Measurements from ENCODE around the gene S100A10.

S100A10 gene

DNA sequence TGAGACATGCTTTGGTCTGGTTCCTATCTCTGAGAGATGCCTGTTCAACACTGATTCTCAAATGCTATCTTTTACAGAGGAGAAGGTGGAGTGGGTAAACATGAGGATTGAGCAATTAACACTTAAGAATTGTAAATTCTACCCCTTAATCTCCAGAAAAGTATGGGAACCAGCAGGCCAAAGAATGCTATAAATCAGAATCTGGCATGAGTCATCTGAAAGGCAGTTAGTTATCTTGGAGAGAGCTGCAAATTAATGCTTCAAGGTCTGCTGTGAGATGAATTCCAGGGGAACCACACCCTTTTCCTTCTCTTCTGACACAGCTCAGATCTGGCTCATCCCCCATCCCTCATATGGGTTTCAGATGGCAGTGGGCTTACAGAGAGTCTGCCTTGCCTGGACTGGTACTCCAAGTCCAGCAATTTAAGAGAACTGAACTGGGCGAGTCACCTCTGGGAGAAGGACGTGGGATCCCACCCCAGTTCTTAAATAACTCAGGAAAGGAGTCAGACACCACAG is 5.2 kb downstream of the S100A10 start:
- DNase-seq (ENCODE audit: low spot score) = no peak

GRCh38 chr1:151986501-151987190 is 7.0 kb downstream of the S100A10 start:
- no peak for DNase-seq (ENCODE audit: low spot score)

DNA sequence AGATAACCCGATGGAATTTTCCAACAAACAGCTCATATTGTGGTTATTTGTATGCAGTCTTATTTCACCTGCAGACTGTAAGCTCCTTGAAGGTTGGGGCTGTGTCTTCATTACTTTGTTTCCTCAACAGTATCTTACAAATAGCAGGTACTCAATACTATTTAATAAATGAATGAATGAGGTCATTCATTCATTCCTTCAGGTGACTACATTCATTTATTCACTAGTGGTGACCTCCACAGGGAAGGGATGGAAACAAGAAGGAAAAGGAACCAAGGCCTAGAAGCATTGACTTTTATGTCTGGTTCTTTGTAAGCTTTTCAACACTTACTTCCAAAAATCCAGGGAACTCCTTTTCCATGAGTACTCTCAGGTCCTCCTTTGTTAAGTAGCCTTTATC is 7.9 kb downstream of the S100A10 start:
- no peak for DNase-seq (ENCODE audit: low spot score)

DNA sequence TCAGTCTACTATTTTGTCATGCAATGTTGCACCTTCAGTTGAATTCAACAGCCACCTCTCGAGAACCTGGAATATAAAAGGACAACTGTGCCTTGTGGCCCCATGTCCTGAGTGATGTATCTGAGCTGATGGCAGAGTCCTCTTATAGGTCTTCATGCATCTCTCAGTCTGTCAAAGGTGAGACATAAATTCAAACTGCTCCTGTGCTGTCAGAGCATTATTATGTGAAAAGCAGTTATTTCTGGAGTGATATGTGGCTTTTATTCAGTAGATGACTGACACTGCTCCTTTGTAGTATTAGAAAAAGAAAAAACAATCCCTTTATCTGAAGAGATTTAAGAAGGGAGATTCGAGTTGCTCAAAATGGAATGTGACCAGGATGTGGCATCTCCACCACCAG is 8.4 kb downstream of the S100A10 start:
- no peak for DNase-seq (ENCODE audit: low spot score)

DNA sequence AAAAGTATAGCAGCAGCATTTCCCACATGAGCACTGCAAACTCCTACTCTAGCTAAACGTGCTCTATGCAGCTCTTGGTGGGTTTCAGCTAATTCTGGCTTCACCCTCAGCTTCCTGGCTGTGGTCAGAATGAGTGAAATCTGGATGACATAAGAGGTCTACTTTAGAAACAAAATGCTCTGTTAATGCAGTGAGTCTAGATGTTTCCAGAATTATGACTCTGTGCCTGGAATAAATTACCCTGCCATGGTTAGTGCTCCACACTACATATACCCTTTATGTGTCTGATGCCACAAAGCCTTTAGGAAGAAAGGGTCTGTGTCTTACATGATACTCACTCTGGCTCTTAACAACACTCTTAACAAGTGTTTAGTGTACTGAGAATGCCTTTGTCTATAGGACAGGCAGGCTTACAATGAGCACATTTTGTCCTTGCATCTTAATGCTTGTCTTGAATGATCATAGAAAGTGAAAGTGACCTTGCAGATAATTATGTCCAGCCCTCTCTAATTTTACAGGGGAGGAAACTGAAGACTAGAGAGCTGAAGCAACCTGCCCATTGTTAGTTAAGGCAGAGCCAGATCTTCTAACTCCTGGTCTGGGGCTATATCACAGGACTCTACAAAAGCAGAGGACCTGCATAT is 9.2 kb downstream of the S100A10 start:
- DNase-seq (ENCODE audit: low spot score) = no peak

GRCh38 chr1:151982300-151983005 is 11.2 kb downstream of the S100A10 start:
- DNase-seq (ENCODE audit: low spot score) = no peak

DNA sequence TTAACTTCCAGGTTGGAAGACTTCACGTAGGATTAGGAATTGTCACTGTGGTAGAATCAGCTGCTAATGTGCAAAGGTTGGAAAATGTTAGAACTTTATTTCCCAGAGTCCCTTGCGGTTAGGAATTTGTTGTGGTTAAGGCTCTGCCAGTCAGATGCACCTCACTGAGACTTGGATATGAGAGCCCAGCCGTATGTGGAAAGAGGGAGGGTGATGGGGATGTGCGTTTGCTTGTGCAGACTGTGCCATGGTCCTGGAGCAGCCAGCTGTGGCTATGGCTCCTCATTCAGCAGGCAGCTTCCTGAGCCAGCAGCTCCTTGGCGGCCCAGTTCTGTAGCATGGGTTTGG is 12.5 kb downstream of the S100A10 start:
- no peak for DNase-seq (ENCODE audit: low spot score)

DNA sequence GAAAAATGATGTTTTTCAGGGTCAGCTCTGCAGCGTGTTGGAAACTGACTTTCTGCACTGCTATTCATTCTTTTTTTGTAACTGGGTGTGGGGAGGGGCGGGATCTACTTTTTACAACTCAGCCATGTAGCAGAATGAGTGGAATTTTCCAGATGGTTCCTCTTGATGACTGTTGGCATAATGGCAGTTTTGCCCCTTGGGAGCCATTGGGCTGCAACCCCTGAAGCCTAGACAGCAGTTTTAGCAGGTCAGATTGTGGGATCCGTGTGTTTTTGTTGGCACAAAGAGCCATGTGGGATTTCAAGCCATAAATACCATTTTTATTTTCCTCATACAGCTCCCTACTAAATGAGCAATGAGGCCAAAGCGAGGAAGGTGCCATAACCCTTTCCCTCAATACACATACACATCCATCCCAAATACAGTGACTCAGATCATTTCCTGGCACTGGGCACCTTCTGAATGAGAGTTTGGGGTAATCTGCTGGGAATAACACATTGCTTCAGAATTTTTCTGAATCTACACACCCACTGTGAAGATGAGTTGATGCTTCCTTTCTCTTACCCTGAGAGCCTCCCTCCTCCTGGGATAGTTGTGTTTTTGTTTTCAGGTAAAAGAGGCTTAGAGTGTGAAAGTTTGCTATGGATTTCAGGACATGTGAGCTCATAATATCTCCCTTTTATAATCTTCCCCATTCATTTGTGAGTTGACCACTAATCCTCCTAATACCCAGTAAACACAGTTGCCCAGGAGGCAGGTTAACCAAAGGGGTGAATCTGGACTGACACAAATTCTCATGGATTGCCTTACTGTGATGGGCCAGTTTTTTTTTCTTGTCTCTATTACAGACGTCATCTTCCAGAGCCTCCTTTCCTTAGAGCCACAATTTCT is 13.1 kb downstream of the S100A10 start:
- DNase-seq (ENCODE audit: low spot score) = no peak

DNA sequence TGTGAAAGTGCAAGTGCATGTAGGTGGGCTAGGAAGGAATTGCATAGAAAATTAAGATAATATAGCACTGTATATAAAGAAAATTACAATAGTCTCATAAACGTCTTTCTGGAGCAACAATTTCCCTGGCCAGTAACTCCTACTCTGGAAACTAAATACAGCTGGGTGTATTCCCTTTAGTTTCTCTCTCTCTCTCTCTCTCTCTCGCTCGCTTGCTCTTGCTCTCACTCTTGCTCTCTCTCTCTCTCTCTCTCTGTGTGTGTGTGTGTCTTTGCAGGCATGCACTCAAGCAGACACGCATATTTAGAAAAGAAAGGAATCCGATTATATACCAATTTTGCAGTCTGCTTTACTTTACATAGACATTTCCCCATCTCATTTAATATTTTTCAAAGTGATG is 14.7 kb downstream of the S100A10 start:
- DNase-seq (ENCODE audit: low spot score) = no peak

- no peak for DNase-seq (ENCODE audit: low spot score)
Measured at GRCh38 chr1:151977662-151978230, 15.9 kb downstream of the S100A10 start.

- DNase-seq (ENCODE audit: low spot score) = no peak
Measured at GRCh38 chr1:151976858-151977257, 16.8 kb downstream of the S100A10 start.

DNA sequence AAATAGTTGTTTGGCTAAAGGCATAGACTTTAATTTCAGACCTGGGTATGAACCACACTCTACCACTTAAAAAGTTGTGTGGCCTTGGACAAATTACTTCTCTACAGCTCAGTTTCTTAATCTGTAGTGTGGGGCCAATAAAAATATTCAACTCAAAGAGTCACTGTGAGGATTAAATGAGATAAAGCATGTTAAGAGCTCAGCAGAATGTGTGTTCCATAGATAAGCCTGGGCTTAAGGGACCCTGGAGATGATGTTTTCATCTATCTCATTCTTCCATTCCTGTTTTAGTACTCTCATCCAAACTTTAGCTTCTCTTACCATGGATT is 17.7 kb downstream of the S100A10 start:
- no peak for DNase-seq (ENCODE audit: low spot score)

GRCh38 chr1:151975311-151976014 is 18.2 kb downstream of the S100A10 start:
- peak; percentile 48 for DNase-seq (ENCODE audit: low spot score)

DNA sequence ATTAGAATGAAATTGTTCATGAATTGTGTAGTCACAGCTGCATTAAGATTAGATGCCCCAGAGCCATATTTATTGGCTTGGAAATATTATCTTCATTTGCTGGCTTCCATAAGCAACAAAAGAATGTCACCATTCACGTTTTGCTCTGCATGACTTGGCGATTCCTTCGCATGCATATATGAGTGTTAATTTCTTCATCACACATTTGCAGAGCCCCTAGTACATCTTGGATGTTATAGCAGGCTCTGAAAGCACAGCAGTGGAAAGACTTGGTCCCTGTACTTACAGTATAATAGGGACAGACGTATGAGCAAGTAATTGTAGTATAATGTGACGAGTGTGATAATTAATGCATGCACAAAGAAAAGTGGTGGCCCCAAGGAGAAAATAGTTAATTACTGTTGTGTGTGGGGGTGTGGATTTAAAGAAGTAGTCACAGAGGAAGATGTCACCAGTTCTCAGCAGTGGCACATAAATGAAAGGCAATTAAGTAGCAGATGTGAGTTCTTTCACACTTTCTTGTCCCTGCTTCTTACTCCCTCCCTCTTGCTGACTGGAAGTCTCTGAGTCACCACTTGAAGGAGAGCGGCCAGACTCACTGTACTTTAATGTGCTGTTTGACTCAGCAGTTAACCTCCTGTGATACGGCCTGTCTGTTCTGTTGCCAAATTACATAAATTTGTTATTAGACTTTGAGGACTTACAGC is 21.0 kb downstream of the S100A10 start:
- no peak for DNase-seq (ENCODE audit: low spot score)

GRCh38 chr1:151970626-151971025 is 23.0 kb downstream of the S100A10 start:
- no peak for DNase-seq (ENCODE audit: low spot score)

DNA sequence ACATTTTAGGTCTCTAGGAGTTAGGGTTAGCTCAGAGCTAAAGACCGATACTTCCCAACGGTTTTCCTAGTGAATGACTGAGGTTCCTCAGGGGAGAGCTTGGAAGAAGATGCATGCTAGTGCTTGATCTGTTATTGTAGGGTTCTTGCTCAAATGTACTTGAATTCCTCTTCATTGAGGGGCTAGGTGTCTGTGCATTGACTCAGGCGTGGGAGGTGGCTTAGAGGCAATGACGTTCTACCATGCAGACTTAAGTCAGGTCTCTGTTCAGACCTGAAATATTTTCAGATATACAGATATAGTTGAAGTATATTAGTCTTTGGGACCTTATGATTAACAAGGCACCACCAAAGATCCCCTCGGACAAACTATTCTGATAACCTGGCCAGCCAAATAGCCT is 23.5 kb downstream of the S100A10 start:
- DNase-seq (ENCODE audit: low spot score) = no peak

DNA sequence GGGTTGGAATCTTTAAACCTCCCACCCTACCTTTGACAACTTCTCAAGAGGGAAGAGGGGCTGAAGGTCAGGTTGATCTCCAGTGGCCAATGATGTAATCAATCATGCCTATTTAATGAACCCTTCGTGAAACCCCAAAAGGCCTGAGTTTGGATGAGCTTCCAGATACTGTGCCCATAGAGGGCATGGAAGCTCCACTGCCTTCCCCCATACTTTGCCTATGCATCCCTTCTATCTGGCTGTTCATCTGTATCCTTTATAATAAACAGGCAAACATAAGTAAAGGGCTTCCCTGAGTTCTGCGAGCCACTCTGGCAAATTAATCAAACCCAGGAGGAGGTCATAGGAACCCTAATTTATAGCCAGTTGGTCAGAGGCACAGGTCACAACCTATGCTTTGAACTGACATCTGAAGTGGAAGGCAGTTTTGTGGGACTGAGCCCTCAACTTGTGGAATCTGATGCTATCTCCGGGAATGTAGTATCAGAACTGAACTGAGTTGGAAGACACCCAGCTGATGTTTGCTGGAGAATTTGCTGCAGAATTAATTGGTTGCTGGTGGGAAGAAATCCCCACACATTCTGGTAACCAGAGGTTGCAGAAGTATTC is 24.8 kb downstream of the S100A10 start:
- DNase-seq (ENCODE audit: low spot score) = no peak

DNA sequence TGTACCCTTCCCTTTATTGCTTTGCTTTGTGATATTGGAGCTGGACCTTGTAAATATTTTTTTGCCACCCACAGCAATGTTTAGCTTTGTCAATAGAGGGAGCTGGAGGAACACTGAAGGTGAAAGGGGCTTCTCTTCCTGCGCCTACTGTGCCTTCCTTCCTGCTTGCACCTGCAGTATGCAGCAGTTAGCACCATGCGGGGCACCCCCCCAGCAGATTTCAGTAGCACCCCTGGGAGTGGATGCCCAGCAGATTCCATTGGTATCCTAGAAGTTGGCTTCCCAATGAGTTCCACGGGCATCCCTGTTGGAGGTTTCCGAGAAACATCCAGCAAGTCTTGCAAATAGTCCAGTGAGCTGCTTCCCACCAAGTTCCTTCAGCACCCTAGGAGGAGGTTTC is 25.6 kb downstream of the S100A10 start:
- peak; percentile 43 for DNase-seq (ENCODE audit: low spot score)

- DNase-seq (ENCODE audit: low spot score) = no peak
Measured at GRCh38 chr1:151967091-151967490, 26.6 kb downstream of the S100A10 start.

GRCh38 chr1:151966061-151966460 is 27.6 kb downstream of the S100A10 start:
- no peak for DNase-seq (ENCODE audit: low spot score)
